NCI-H345 (cell line): ENCODE results near the gene ELN.
"Not testable (repeated sequence)": the region's sequence is repeated elsewhere in the genome, so short reads cannot be mapped to it uniquely, and the experiment has no call there.

ENCODE experiments used
- DNase-seq: peaks from one replicate; lab custom pipeline; 2025; lab: John Stamatoyannopoulos, UW

The ELN gene

DNA sequence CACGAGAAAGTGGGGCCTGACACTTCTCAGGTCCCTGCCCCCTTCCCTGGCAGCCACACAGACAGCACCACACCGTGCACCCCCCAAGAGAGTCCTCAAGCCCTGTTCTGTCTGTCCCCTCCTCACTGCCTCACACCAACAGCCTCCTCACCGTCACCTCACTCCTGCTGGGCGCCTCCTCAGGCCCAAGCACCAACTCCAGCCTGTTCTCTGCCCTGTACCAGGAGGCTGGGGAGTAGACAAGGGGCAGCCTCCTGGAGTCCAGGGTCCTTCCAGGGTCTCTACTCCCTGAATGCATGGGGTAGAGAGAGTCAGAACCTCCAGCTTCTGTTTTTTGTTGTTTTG, 26.9 kb upstream of the ELN start:
- no peak for DNase-seq

GRCh38 chr7:74002474-74003017, 25.4 kb upstream of the ELN start:
- no peak for DNase-seq

GRCh38 chr7:74003621-74004020, 24.4 kb upstream of the ELN start:
- no peak for DNase-seq

DNA sequence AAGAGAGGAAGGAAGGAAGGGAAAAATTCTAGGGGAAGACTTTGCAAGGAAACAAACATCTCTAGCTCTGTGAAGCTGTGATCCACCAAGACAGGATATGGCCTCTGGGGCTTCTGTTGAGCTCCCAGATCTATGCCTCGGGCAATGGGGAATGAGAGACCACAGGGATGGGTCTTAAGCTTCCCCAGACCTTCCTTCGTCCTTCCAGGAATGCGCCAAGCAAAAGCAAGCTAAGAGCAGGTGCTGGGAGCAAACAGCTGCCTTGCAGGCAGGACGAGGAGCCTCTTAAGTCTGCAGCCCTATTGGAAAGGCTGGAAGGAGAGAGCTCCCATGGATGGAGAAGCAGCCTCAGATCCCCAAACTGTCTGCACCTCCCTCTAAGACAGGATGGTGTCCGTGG, 21.9 kb upstream of the ELN start:
- no peak for DNase-seq

- no peak for DNase-seq
Measured at GRCh38 chr7:74006451-74007241, 21.3 kb upstream of the ELN start.

DNA sequence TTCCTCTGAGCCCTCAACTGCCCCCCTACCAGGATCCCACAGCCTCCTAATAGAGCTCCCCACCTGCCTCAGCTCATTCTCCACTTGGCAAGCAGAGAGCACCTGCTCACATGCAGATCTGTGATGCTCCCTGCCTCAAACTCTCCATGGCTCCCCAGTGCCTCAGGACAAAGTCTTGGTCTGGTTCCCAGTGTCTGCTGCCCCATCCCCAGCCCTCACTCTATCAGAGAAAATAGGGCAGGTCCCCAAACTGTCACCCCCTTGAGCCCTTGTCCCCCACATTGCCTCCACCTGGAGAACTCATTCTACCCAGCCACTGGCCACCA, 20.8 kb upstream of the ELN start:
- DNase-seq = peak; percentile 43

GRCh38 chr7:74008687-74009086, 19.3 kb upstream of the ELN start:
- no peak for DNase-seq

DNA sequence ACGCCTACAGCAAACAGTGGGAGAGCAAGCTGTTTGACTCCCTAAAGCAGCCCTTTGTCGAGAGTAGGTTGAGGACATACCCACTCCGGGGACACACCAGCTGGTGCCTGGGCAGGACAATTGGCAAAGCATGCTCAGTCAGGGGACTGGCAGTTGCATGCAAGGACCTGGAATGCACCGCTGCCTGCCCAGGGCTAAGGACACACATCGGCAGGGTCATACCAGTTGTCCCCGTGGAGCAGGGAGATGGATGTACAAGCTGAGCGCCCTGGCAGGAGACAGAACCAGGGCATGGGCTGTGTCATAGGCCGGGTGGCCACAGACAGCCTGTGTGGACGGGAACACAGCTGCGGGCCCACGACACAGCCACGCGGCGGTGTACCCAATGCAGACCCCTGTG, 18.3 kb upstream of the ELN start:
- no peak for DNase-seq

- DNase-seq = no peak
Measured at GRCh38 chr7:74010407-74010806, 17.6 kb upstream of the ELN start.

DNA sequence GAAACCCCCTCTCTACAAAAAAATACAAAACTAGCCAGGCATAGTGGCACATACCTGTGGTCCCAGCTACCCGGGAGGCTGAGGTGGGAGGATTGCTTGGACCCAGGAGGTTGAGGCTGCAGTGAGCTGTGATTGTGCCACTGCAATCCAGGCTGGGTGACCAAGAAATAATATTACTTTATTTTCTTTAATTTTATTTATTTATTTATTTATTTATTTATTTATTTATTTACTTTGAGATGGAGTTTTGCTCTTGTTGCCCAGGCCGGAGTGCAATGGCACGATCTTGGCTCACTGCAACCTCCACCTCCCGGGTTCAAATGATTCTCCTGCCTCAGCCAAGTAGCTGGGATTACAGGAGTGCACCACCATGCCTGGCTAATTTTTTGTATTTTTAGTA, 16.6 kb upstream of the ELN start:
- not testable (repeated sequence) for DNase-seq

DNA sequence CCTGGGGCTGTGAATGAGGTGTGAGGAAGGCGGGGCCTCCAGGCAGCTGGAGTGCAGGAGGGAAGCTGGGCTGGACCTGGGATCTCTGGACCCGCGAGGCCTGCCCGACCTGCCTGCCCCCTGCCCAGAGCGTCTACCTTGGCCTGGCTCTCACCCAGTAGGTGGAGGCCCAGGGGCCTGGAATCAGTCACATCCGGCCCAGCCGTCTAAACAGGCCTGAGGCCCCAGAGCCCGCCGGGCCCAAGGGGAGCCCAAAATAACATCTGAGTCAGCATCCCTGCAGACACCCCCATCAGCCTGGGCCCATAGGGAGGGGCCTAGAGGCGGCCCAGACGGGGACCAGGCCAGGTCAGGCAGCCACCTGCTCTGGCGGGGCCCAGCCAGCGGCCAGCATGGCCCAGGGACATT, 15.1 kb upstream of the ELN start:
- no peak for DNase-seq

- DNase-seq = no peak
Measured at GRCh38 chr7:74013539-74014272, 14.3 kb upstream of the ELN start.

- no peak for DNase-seq
Measured at GRCh38 chr7:74014931-74015330, 13.0 kb upstream of the ELN start.

GRCh38 chr7:74015670-74016069, 12.3 kb upstream of the ELN start:
- no peak for DNase-seq

GRCh38 chr7:74017125-74017524, 10.8 kb upstream of the ELN start:
- DNase-seq = no peak

DNA sequence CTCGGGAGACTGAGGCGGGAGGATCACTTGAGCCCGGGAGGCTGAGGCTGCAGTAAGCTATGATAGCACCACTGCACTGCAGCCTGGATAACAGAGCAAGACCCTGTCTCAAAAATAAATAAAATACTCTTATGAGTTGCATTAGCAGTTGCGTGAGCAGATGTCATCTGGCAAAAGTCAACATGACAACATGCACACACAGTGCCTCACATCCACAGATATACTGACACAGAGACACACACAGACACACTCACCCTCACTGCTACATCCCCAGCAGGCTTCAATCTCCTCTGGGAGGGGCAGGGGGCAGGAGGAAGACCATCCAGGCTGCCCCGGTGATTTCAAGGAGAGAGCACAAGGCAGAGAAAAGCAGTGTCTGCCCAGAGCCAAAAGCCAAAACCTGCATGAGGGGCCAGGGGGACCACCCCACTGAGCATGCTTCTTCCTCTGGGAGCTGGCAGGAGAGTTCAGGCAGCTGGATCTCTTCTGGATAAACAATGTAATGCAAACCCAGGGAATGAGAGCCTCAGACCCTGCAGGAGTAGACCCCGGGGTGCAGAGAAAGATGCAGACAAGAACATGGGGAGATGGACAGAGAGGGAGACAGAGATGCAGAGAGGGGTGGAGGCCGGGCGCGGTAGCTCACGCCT, 9.6 kb upstream of the ELN start:
- DNase-seq = no peak

- no peak for DNase-seq
Measured at GRCh38 chr7:74019149-74019548, 8.8 kb upstream of the ELN start.

DNA sequence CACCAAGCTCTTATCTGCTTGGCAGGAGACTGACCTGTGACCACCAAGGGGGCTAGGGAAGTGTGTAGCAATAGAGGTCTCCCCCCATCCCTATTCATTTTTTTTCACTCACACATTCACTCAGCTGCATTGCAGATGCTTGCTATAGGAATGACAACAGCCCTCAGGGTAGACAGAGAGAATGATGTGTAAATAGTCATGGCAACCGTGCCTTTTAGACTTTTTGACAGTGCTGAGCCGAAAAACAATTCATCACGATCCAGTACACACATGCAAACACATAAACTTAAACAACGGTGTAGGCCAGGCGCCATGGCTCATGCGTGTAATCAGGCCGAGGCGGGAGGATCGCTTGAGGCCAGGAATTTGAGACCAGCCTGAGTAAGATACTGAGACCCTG, 7.6 kb upstream of the ELN start:
- peak; percentile 3 for DNase-seq

- no peak for DNase-seq
Measured at GRCh38 chr7:74021546-74022320, 6.2 kb upstream of the ELN start.

DNA sequence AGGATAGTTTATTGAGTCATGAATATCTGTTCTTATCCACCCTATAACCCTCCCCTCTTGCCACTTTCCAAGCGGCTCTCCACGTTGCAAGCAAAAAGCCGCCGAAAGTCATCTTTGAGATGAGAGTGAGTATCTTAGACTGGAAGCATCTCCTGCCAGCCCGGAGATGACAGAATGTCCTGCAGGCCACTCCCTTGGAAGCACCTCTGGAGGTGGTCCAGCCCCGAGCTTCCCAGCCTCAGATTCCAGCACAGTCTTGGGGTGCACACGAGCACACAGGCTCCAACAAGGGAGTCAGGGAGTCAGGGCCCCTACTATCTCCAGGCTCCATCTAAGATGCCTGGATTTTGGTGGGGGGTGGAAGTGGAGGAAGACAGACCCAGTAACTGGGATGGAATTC, 5.5 kb upstream of the ELN start:
- DNase-seq = no peak

DNA sequence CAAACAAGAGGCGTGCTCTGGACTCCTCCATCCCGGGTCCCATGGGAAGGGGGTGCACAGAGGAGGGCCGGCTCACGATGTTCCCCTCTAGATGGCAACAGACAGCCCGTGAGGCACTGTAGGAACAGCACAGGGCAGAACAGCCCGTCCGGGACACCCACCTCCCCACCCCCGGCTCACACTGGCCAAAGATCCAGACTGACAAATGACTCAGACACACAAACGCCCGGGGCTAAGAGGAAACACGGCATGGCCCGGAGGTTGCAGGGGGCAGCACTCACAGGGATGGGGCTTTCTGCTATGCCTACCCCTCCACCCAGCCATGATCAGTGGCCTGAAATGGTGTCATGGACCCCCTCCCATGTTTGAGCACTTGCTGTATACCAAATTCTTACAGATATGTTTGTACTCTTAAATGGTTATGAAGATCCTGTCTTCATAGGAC, 4.9 kb upstream of the ELN start:
- no peak for DNase-seq

- no peak for DNase-seq
Measured at GRCh38 chr7:74023786-74024185, 4.2 kb upstream of the ELN start.
